OCI-LY7 (cell line): Measurements from ENCODE around the gene BTBD2.

Source experiments
- CTCF ChIP-seq: fragments of 200-600 bp; sonication (generic); conservative IDR thresholded peaks from 2 replicates; pipeline ENCODE4 v1.5.1; 2014; ENCODE audit warnings: mild to moderate bottlenecking, antibody characterized with exemption, low read length, moderate library complexity, mixed read lengths
- EZH2phosphoT487 ChIP-seq: fragments of 200-600 bp; sonication (generic); IDR thresholded peaks from 2 replicates; pipeline ENCODE4 v1.6.1; 2018; ENCODE audit warnings: low read depth, borderline replicate concordance, mild to moderate bottlenecking, mixed run types, antibody characterized with exemption, low read length, moderate library complexity, mixed read lengths

GRCh38 chr19:1981253-1981652 is 34.3 kb downstream of the BTBD2 start:
- TF ChIP-seq CTCF (no peak), EZH2phosphoT487 (no peak)
